K562 (cell line): ENCODE data around the gene MYH6. TPM values are rescaled to one million over a fixed set of nuclear protein-coding genes. Genes with fewer than 3 reads are reported as not detected.
A peak's percentile ranks its signal among the peaks of the same experiment; 100 is the strongest.

Experiments
- ATAC-seq: fragments of 200-7000 bp; cut with Tn5 transposase; 3 replicates; pipeline ENCODE4 v1.9.1; 2020; ENCODE audit warnings: moderate library complexity
- BruUV-seq: library from RNA; stranded (reverse); fragments of 400-500 nt; replicated peaks from 2 replicates; lab custom pipeline; 2021; lab: Mats Ljungman, UMichigan
- CTCF ChIA-PET: fragments of 300-600 bp; formaldehyde crosslinking; extraction: SDS; loops from one replicate; lab custom pipeline; 2021; ENCODE audit warnings: low intra/inter-chr PET ratio; lab: Yijun Ruan, JAX
- POLR2A ChIA-PET: fragments of 300-600, 350-650 bp; sonication (Branson Sonifier 250); formaldehyde crosslinking; extraction: SDS; loops from one replicate; lab custom pipeline; 2021; ENCODE audit warnings: antibody characterized with exemption, inconsistent platforms; lab: Yijun Ruan, JAX
- DNase-seq, 4 experiments: peaks; one replicate each; pipeline versions ENCODE4 v3.0.0 to v3.0.0-alpha.2; 2011 to 2018; ENCODE audit warnings: low spot score in 3 of 4, mixed read lengths in 3 of 4; ENCODE audit errors: extremely low read depth in 1 of 4
- FAIRE-seq: peaks from 2 replicates; lab custom pipeline; 2011; peaks lifted over from hg19 to GRCh38; lab: Jason Lieb, UNC
- H2AFZ ChIP-seq: 2 replicates; pipeline ENCODE4 v1.6.0; 2011; ENCODE audit warnings: low read depth, low read length, control low read depth, inconsistent platforms
- H3K27ac ChIP-seq: fragments of 200-600 bp; 3 replicates; pipeline ENCODE4 v1.8.0; 2011; ENCODE audit warnings: low read depth, mild to moderate bottlenecking, control low read depth, inconsistent platforms, low read length, moderate library complexity, mixed read lengths; ENCODE audit errors: extremely low read depth
- H3K27me3 ChIP-seq, 2 experiments: fragments of 300-600 bp in 1 of 2; 2 replicates in 1 of 2; 3 replicates in 1 of 2; pipeline versions ENCODE4 v1.6.0 to v1.8.0; 2011; ENCODE audit warnings: inconsistent platforms in 2 of 2, low read length in 2 of 2, mild to moderate bottlenecking in 1 of 2, mixed read lengths in 1 of 2, moderate library complexity in 1 of 2; ENCODE audit not compliant: control insufficient read depth in 2 of 2, insufficient read depth in 2 of 2
- H3K36me3 ChIP-seq: fragments of 300-600 bp; 3 replicates; pipeline ENCODE4 v1.8.0; 2011; ENCODE audit warnings: mild to moderate bottlenecking, low read length, inconsistent platforms; ENCODE audit not compliant: control insufficient read depth, insufficient read depth
- H3K4me1 ChIP-seq, 2 experiments: fragments of 200-600 bp in 1 of 2; replicated peaks in 1 of 2; 2 replicates in 1 of 2; 3 replicates in 1 of 2; pipeline versions ENCODE4 v1.5.1 to v1.8.0; 2011; ENCODE audit warnings: inconsistent platforms in 2 of 2, low read length in 2 of 2, mild to moderate bottlenecking in 1 of 2, mixed read lengths in 1 of 2, moderate library complexity in 1 of 2; ENCODE audit not compliant: control insufficient read depth in 2 of 2, insufficient read depth in 2 of 2
- H3K4me2 ChIP-seq: 2 replicates; pipeline ENCODE4 v1.6.1; 2011; ENCODE audit warnings: low read length, control low read depth, inconsistent platforms, mixed read lengths; ENCODE audit not compliant: insufficient read depth
- H3K4me3 ChIP-seq: fragments of 200-600 bp; sonication (generic), shearing (Covaris generic); 2 replicates; pipeline ENCODE4 v1.5.1; 2016; ENCODE audit warnings: control low read depth, inconsistent platforms
- H3K79me2 ChIP-seq: fragments of 200-600 bp; 3 replicates; pipeline ENCODE4 v1.8.0; 2011; ENCODE audit warnings: low read length, inconsistent platforms; ENCODE audit not compliant: control insufficient read depth, insufficient read depth
- H3K9ac ChIP-seq, 2 experiments: 2 replicates each; pipeline versions ENCODE4 v1.6.0 to v1.6.1; 2011; ENCODE audit warnings: low read depth in 2 of 2, low read length in 2 of 2, control low read depth in 1 of 2, inconsistent platforms in 1 of 2, mild to moderate bottlenecking in 1 of 2, mixed read lengths in 1 of 2; ENCODE audit not compliant: insufficient read depth in 1 of 2
- H3K9me1 ChIP-seq: one replicate; pipeline ENCODE4 v1.6.0; 2011; ENCODE audit warnings: inconsistent platforms, mild to moderate bottlenecking, low read length, moderate library complexity; ENCODE audit not compliant: control insufficient read depth, insufficient read depth
- H3K9me3 ChIP-seq: replicated peaks from 2 replicates; pipeline ENCODE4 v1.5.1; 2011; ENCODE audit warnings: low read depth, low read length, inconsistent platforms; ENCODE audit not compliant: control insufficient read depth, insufficient read depth
- H4K20me1 ChIP-seq: replicated peaks from 2 replicates; pipeline ENCODE4 v1.6.1; 2011; ENCODE audit warnings: low read length, inconsistent platforms, mixed read lengths; ENCODE audit not compliant: control insufficient read depth, insufficient read depth
- ELF2 ChIP-seq: fragments of 250-450 bp; sonication (Bioruptor Pico); IDR thresholded peaks from 2 replicates; pipeline ENCODE4 v1.5.0; 2021; ENCODE audit warnings: mild to moderate bottlenecking
- KLF13 ChIP-seq: fragments of 450-650 bp; IDR thresholded peaks from 2 replicates; pipeline ENCODE4 v1.6.1; 2016; ENCODE audit warnings: missing genetic modification characterization, low read depth, mild to moderate bottlenecking, missing compliant biosample characterization, moderate library complexity, borderline replicate concordance
- MGA ChIP-seq: fragments of 450-650 bp; IDR thresholded peaks from 2 replicates; pipeline ENCODE4 v1.6.1; 2016; ENCODE audit warnings: mild to moderate bottlenecking, moderate library complexity
- SOX6 ChIP-seq: fragments of 450-650 bp; IDR thresholded peaks from 2 replicates; pipeline ENCODE4 v1.6.1; 2014; ENCODE audit warnings: mild to moderate bottlenecking
- ZNF395 ChIP-seq: fragments of 200-800 bp; sonication (Bioruptor generic); IDR thresholded peaks from 2 replicates; pipeline ENCODE4 v1.6.1; 2017; ENCODE audit warnings: missing genetic modification characterization, missing compliant biosample characterization
- WGBS: fragments of 100-300 bp; shearing (Covaris generic); methylation state at CpG from one replicate; pipeline ENCODE4 v1.1.6; 2016; ENCODE audit warnings: low coverage, mixed read lengths; ENCODE audit not compliant: insufficient coverage; ENCODE audit errors: missing lambda C conversion rate; 5-methylcytosine and 5-hydroxymethylcytosine counted together
- in situ Hi-C: fragments of 300-500 bp; cut with MboI; formaldehyde crosslinking; loops from 4 replicates; pipeline ENCODE4 v1.15.0; 2018; ENCODE audit warnings: inconsistent platforms, mixed read lengths
- intact Hi-C: fragments of 100-400 bp; cut with micrococcal nuclease; formaldehyde crosslinking; loops from 2 replicates; pipeline ENCODE4 v1.14.2; 2022
- polyA plus RNA-seq, 8 experiments: library from polyadenylated mRNA; depleted of rRNA in 4 of 8; stranded (reverse) in 5 of 8; unstranded in 3 of 8; fragments of >200 nt; fragmentation: Nextera tagmentation in 2 of 8; fragmentation: Illumina TruSeq in 1 of 8; extraction: Ambion mirVana in 2 of 8; extraction: Trizol in 1 of 8; gene quantifications; 2 replicates each; pipeline versions ENCODE4 v1.2.1 to v1.2.3, GENCODE V29; 2011 to 2014; ENCODE audit warnings: inconsistent platforms in 1 of 8, missing spikeins in 1 of 8
- total RNA-seq, 7 experiments: library from RNA; depleted of rRNA in 6 of 7; stranded (reverse); fragments of >200 nt in 6 of 7; fragmentation: Illumina TruSeq in 2 of 7; extraction: Trizol in 2 of 7; gene quantifications; 2 replicates each; pipeline versions ENCODE4 v1.2.1 to v1.2.3, GENCODE V29; 2011 to 2021; ENCODE audit warnings: low replicate concordance in 1 of 7

The MYH6 gene
- total and polyA plus RNA-seq, 9 of the 15 experiments (the other 6 are each of a cell fraction or from before 2014, with no cell fraction given): not detected

- Histone ChIP-seq H3K27me3 (peaks cover 0 to 3% of the 10 kb centered on the region in 2 experiments; a peak in 1 of 5 replicates), H3K36me3 (no peaks in the 10 kb centered on the region), H3K4me3 (no peak overlapping the region), H3K9me3 (no peaks in the 10 kb centered on the region), H3K9me1 (no peaks in the 10 kb centered on the region), H2AFZ (peak overlapping the region; percentile 82), H3K4me1 (peaks cover 31 to 44% of the 10 kb centered on the region in 2 experiments; a peak in 4 of 5 replicates), H3K9ac (peak overlapping the region; percentile 44 to 77), H3K79me2 (no peaks in the 10 kb centered on the region), H4K20me1 (no peaks in the 10 kb centered on the region), H3K4me2 (peak overlapping the region; percentile 58), H3K27ac (peak overlapping the region; percentile 62)
- CTCF ChIA-PET: no interaction called here
- in situ Hi-C loops: no loop called here
- BruUV-seq: no TSS peak
- intact Hi-C loops: no loop called here
- ATAC-seq (peak; percentile 53), FAIRE-seq (no peak), DNase-seq (peak; percentile 20 to 58 (median 31))
- POLR2A ChIA-PET: interaction anchor here (0.6 kb wide), 2 partner anchors 233 to 655 kb away, joined by 3 to 4 read pairs; partner anchors contain the start of gene PCK2
- WGBS: 33% methylated on average over 13 of the region's 15 CpGs
- TF ChIP-seq ZNF395 (CRISPR knock-in tag) (peak; percentile 87), ELF2 (no peak), SOX6 (no peak), KLF13 (tag) (no peak), MGA (peak; percentile 57)
Measured at GRCh38 chr14:23438101-23438971, 30.3 kb upstream of the MYH6 start.
